Activated naive CD8-positive, alpha-beta T cell (primary cell): ENCODE results near the gene PXMP2.

Experiments
- H3K27ac Mint-ChIP-seq: one replicate; pipeline ENCODE4 v1.8.0; 2021; ENCODE audit warnings: mixed read lengths
- H3K27me3 Mint-ChIP-seq: one replicate; pipeline ENCODE4 v1.8.0; 2021; ENCODE audit warnings: mixed read lengths
- H3K36me3 Mint-ChIP-seq: one replicate; pipeline ENCODE4 v1.8.0; 2021; ENCODE audit warnings: mixed read lengths
- H3K4me1 Mint-ChIP-seq: one replicate; pipeline ENCODE4 v1.8.0; 2021; ENCODE audit warnings: low read depth, mixed read lengths
- H3K4me3 Mint-ChIP-seq: one replicate; pipeline ENCODE4 v1.8.0; 2021; ENCODE audit warnings: mild to moderate bottlenecking, mixed read lengths
- H3K9me3 Mint-ChIP-seq: one replicate; pipeline ENCODE4 v1.8.0; 2021; ENCODE audit warnings: low read depth, mixed read lengths

The PXMP2 gene

GRCh38 chr12:132700212-132700822, 12.9 kb downstream of the PXMP2 start:
- no peak overlapping the region for H3K4me3 Mint-ChIP-seq
- no peaks in the 10 kb centered on the region for H3K4me1 Mint-ChIP-seq

GRCh38 chr12:132702640-132703039, 15.3 kb downstream of the PXMP2 start:
- Mint-ChIP-seq H3K27ac (no peak overlapping the region), H3K27me3 (no peaks in the 10 kb centered on the region), H3K4me3 (no peak overlapping the region), H3K9me3 (no peaks in the 10 kb centered on the region), H3K36me3 (peaks cover 15% of the 10 kb centered on the region), H3K4me1 (no peaks in the 10 kb centered on the region)

More at GRCh38 chr12:132700212-132700822, 12.9 kb downstream of the PXMP2 start:
- Mint-ChIP-seq H3K9me3 (no peaks in the 10 kb centered on the region), H3K27me3 (no peaks in the 10 kb centered on the region), H3K36me3 (peaks cover 18% of the 10 kb centered on the region), H3K27ac (no peak overlapping the region)

GRCh38 chr12:132703641-132704040, 16.3 kb downstream of the PXMP2 start:
- Mint-ChIP-seq H3K9me3 (peaks cover 4% of the 10 kb centered on the region), H3K4me1 (no peaks in the 10 kb centered on the region), H3K36me3 (peaks cover 15% of the 10 kb centered on the region), H3K27ac (no peak overlapping the region), H3K4me3 (no peak overlapping the region), H3K27me3 (no peaks in the 10 kb centered on the region)

GRCh38 chr12:132707241-132707640, 19.9 kb downstream of the PXMP2 start:
- no peaks in the 10 kb centered on the region for H3K27me3 Mint-ChIP-seq
- peaks cover 12% of the 10 kb centered on the region for H3K36me3 Mint-ChIP-seq
- H3K9me3 Mint-ChIP-seq = peaks cover 4% of the 10 kb centered on the region
- H3K4me3 Mint-ChIP-seq = no peak overlapping the region
- peaks cover 12% of the 10 kb centered on the region for H3K4me1 Mint-ChIP-seq
- peak overlapping the region; percentile 8 for H3K27ac Mint-ChIP-seq

- peaks cover 19% of the 10 kb centered on the region for H3K4me1 Mint-ChIP-seq
- no peak overlapping the region for H3K4me3 Mint-ChIP-seq
- no peak overlapping the region for H3K27ac Mint-ChIP-seq
Measured at GRCh38 chr12:132708150-132708549, 20.8 kb downstream of the PXMP2 start.

GRCh38 chr12:132710043-132710404, 22.6 kb downstream of the PXMP2 start:
- Mint-ChIP-seq H3K27me3 (no peaks in the 10 kb centered on the region), H3K27ac (peak overlapping the region; percentile 80), H3K9me3 (peaks cover 4% of the 10 kb centered on the region), H3K4me3 (peak overlapping the region; percentile 91), H3K4me1 (peaks cover 26% of the 10 kb centered on the region), H3K36me3 (peaks cover 3% of the 10 kb centered on the region)

More at GRCh38 chr12:132708150-132708549, 20.8 kb downstream of the PXMP2 start:
- Mint-ChIP-seq H3K36me3 (peaks cover 12% of the 10 kb centered on the region), H3K27me3 (no peaks in the 10 kb centered on the region), H3K9me3 (peaks cover 4% of the 10 kb centered on the region)

- peaks cover 3% of the 10 kb centered on the region for H3K36me3 Mint-ChIP-seq
- peaks cover 4% of the 10 kb centered on the region for H3K9me3 Mint-ChIP-seq
- peak within 1 kb of the TSS; percentile 80 for H3K27ac Mint-ChIP-seq
- no peaks in the 10 kb centered on the region for H3K27me3 Mint-ChIP-seq
- peaks cover 26% of the 10 kb centered on the region for H3K4me1 Mint-ChIP-seq
- peak within 1 kb of the TSS; percentile 91 for H3K4me3 Mint-ChIP-seq
Measured at GRCh38 chr12:132710405-132711079, 23.2 kb downstream of the PXMP2 start, which contains the start of gene PGAM5. Gene PGAM5 (plus strand): TSS chr12:132710842. CDS start chr12:132710877, 35 bp downstream.

GRCh38 chr12:132711080-132711843, 23.9 kb downstream of the PXMP2 start:
- peak overlapping the region; percentile 90 for H3K4me3 Mint-ChIP-seq
- H3K27me3 Mint-ChIP-seq = no peaks in the 10 kb centered on the region
- peaks cover 3% of the 10 kb centered on the region for H3K36me3 Mint-ChIP-seq
- H3K27ac Mint-ChIP-seq = peak overlapping the region; percentile 64
- H3K4me1 Mint-ChIP-seq = peaks cover 26% of the 10 kb centered on the region
- H3K9me3 Mint-ChIP-seq = peaks cover 4% of the 10 kb centered on the region

GRCh38 chr12:132713123-132713522, 25.7 kb downstream of the PXMP2 start:
- H3K9me3 Mint-ChIP-seq = peaks cover 4% of the 10 kb centered on the region
- H3K4me1 Mint-ChIP-seq = peaks cover 26% of the 10 kb centered on the region
- H3K27me3 Mint-ChIP-seq = no peaks in the 10 kb centered on the region
- H3K4me3 Mint-ChIP-seq = peak overlapping the region; percentile 56
- no peak overlapping the region for H3K27ac Mint-ChIP-seq
- no peaks in the 10 kb centered on the region for H3K36me3 Mint-ChIP-seq

GRCh38 chr12:132715874-132716273, 28.5 kb downstream of the PXMP2 start:
- Mint-ChIP-seq H3K4me3 (no peak overlapping the region), H3K27ac (no peak overlapping the region), H3K36me3 (no peaks in the 10 kb centered on the region)

GRCh38 chr12:132716356-132716755, 29.0 kb downstream of the PXMP2 start:
- Mint-ChIP-seq H3K27ac (no peak overlapping the region), H3K9me3 (no peaks in the 10 kb centered on the region), H3K4me3 (no peak overlapping the region), H3K27me3 (no peaks in the 10 kb centered on the region), H3K36me3 (no peaks in the 10 kb centered on the region), H3K4me1 (peaks cover 22% of the 10 kb centered on the region)

More at GRCh38 chr12:132715874-132716273, 28.5 kb downstream of the PXMP2 start:
- Mint-ChIP-seq H3K4me1 (peaks cover 23% of the 10 kb centered on the region), H3K27me3 (no peaks in the 10 kb centered on the region), H3K9me3 (no peaks in the 10 kb centered on the region)

GRCh38 chr12:132717011-132717410, 29.6 kb downstream of the PXMP2 start:
- H3K27ac Mint-ChIP-seq = no peak overlapping the region

GRCh38 chr12:132717531-132718387, 30.4 kb downstream of the PXMP2 start:
- Mint-ChIP-seq H3K4me1 (peaks cover 11% of the 10 kb centered on the region), H3K36me3 (no peaks in the 10 kb centered on the region), H3K9me3 (no peaks in the 10 kb centered on the region), H3K27ac (no peak overlapping the region), H3K27me3 (no peaks in the 10 kb centered on the region), H3K4me3 (no peak overlapping the region)

More at GRCh38 chr12:132717011-132717410, 29.6 kb downstream of the PXMP2 start:
- Mint-ChIP-seq H3K27me3 (no peaks in the 10 kb centered on the region), H3K36me3 (no peaks in the 10 kb centered on the region), H3K9me3 (no peaks in the 10 kb centered on the region), H3K4me3 (no peak overlapping the region), H3K4me1 (peaks cover 16% of the 10 kb centered on the region)

- no peaks in the 10 kb centered on the region for H3K27me3 Mint-ChIP-seq
- peaks cover 3% of the 10 kb centered on the region for H3K4me1 Mint-ChIP-seq
- H3K27ac Mint-ChIP-seq = peak overlapping the region; percentile 54
- no peaks in the 10 kb centered on the region for H3K36me3 Mint-ChIP-seq
- no peak overlapping the region for H3K4me3 Mint-ChIP-seq
- H3K9me3 Mint-ChIP-seq = no peaks in the 10 kb centered on the region
Measured at GRCh38 chr12:132718644-132719043, 31.3 kb downstream of the PXMP2 start.
